Kidney glomerular epithelial cell (primary cell): Measurements from ENCODE around the gene PROP1.
"Not testable (repeated sequence)": the region's sequence is repeated elsewhere in the genome, so short reads cannot be mapped to it uniquely, and the experiment has no call there.

ENCODE experiments used
- DNase-seq: peaks from one replicate; lab custom pipeline; 2025; lab: John Stamatoyannopoulos, UW

The PROP1 gene

GRCh38 chr5:177945145-177945544 is 50.9 kb downstream of the PROP1 start:
- DNase-seq = not testable (repeated sequence)

GRCh38 chr5:177943805-177944736 is 52.0 kb downstream of the PROP1 start:
- not testable (repeated sequence) for DNase-seq

- not testable (repeated sequence) for DNase-seq
Measured at GRCh38 chr5:177942896-177943295, 53.1 kb downstream of the PROP1 start.
